ENCODE data around the gene THSD7A.

THSD7A gene

DNA sequence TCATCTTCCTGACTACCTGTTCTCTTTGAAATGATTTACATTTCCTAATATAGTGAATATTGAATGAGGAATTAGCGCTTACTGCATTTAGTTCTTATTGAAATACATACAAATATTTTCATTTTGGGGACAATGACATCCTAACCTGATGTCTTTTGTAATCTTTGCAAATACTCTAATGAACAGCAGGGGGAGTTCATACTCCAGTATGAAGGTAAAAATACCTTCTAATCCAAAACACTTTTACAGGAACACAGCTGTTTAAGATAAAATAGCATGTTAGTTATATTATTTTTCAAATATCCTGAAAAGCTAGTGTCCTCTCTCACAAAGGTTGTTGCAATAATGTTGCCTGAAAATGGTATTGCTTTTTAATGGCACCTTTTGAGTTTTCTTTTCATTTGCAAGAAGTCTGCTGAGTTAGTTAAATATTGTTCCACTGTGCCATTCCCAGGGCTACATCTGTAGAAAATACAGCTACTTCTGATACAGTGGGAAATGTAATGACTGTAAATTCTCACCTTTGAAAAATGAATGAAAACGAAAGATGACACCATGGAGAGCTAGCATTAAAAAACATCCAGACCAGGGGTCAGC lies 458.4 kb downstream of the THSD7A start:
- no peak for DNase-seq

DNA sequence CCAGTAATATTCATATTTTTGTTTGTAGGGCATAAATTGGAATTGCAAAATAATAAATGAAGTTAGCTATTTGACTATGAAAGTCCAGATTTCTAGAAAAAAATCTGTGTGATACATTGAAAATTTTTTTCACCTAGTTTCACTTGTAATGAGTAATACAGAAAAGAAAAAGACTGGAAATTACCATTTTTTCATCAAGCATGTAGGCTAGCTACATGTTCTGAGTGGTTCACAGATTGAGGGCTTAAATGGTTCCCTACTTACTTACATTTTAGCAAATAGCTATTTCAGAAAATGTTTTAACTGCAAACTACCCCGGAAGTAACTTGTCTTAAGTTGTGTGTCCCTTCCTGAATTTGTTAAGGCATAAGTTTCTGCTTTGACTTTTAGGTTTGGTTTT lies 462.3 kb downstream of the THSD7A start:
- DNase-seq: no peak

DNA sequence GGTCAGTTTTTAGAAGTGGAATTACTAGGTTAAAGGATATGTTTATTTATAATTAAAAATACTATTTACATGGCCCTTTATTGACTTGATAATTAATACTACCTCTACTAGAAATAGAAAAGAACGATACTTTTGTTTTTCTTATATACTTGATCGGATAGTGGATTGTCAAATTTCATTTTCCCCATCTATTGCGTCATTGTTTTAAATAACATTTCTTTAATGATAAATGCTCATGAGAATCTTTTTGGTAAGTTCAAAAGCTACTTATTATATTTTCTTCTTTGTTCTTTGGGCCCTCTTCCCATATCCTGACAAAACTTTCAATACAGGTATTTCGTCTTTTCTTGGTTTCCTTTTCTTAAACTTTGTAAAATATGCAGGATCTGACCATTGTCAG lies 465.9 kb downstream of the THSD7A start:
- no peak for DNase-seq

DNA sequence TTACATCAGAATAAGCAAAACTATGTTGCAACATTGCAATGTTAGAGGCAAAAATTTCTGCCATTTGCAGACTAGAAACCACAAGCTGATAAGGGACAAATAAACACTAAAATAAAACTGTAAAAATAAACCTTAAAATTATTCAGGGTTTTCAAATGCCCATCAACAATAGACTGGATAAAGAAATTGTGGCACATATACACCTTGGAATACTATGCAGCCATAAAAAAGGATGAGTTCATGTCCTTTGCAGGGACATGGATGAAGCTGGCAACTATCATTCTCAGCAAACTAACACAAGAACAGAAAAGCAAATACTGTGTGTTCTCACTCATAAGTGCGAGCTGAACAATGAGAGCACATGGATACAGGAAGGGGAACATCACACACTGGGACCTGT lies 473.4 kb downstream of the THSD7A start:
- DNase-seq: no peak

DNA sequence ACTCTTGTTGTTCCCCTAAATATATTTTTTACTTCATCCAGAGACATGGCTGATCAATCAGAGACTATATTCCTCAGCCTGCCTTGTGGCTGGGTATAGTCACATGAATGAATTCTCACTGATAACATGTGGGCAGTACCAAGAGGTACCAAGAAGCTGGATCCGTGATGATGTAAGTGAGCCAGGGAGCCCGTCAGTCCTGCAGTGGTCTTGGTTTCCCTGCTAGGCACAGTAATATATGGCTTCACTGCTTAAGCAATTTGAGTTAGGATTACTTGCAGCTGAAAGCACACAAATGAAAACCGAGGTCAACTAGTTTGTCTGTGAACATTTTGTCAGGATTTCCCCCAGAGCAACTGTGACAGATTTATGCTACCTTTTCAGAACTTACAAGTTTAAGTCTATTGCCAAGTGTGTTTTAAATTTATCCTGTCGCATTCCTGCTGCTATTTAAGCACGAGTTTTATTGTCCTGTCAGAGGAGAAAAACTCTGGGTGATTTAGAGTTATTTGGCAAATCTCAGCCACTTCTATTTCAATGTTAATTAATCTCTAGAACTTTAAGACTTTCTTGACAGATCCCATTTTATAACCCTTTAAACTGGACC lies 476.5 kb downstream of the THSD7A start:
- DNase-seq: no peak

DNA sequence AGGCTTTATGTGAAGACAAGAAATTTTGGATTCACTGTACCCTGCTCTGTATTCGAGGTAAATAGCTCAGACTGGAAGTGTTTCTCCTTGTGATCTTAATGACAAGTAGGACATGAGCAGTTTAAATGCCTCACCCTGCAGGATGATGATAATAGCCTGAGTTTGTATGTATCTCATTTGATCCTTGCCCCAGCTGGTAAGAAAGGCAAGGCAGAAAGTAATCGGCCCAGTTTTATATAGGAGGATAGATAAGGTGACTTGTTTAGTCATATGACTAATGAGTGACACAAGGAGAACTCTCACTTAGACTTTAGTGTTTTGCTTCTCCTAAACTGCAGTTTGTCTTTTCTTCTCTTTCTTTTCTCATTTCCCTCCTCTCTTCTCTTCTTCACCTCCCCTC lies 485.7 kb downstream of the THSD7A start:
- no peak for DNase-seq

DNA sequence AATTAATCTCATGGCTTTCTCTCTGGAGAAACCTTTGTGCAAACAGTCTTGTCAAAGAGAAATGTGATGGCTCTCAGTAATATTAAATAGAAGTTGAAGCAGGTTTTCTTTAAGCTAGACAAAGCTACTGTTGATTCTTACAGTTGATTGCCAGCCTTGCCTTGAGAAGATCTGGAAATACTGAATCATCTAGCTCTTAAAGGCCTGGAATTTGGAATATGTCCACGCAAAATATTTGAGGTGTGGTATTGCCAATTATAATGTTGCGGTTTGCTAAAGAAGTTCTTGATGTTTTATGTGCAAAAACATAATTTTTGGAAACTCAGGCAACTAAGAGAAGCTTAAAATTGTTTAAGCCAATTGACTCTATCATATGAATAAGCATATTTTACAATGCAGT lies 486.4 kb downstream of the THSD7A start:
- DNase-seq: no peak

DNA sequence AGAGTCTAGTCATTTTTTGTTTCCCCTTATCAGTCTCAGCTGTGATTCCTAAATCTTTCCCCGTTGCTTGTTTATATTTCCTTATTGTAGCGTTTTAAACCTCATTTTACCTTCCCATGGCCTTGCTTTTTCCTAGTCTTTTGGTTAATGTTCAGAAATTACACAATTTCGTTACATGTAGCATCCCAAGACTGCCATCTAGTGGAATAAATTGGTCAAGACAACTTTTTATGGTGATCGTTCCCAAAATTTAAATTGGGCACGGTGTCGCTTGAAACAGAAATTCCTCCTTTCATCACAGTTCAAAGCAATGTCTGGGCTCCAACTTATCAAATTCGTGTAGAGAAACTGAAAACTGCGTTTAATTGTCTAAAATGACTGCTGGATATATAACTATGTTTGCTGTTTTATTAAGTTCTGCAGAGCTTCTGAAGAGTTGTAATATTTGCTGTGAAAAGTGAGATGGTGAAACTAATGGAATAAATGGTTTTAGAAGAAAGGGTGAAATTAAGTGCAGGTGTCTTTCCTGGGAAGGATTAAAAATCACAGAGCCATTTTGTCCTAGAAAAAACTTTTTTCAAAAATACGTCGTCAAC lies 488.1 kb downstream of the THSD7A start:
- DNase-seq: no peak

DNA sequence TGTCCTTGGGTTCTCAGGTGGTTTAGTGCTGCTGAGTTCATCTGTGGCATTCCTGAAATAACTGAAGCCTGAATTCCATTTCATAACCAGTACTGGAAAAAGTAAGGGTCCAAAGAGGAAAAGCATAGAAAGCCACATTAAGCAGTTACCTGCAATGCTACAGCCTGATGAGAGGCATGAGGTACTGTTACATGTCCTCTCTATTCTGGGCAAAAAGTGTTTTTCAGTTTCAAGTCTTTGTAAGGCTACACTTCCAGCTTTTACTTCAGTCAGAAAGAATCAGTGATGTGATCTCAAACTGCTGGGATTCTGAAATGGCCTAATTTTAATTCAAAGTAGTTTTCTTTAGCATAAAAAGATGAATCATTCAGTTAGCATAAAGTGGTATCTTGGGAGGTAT lies 488.9 kb downstream of the THSD7A start:
- DNase-seq: no peak

DNA sequence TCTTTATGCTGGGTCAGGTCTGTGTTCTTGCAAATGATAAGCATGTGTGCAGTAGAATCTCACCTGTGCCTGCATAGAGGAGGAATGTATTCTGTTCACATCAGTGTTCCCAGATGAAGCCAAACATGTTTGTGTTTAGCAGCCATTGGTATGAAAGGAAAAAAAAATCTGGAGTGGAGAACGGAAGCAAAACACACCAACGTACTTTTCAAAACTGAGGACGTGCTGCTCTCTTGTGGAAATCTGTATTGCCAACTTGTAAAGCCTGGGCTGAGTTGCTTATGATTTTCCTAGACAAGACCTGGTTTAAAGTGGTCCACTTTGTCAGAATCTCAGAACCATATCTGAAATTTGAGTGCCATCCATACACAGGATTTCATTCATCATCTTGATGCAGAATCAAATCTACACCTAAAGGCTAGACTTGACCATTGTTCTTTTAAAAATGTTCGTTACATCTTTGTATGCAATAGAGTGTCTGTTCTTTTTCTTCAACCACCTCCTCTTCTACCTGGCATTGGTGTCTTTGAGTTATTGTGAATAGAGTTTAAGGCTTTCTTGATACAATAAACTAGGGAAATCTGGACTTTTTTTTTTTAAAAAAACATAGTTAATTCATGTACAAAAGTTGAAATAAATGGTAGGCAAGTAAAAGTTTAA lies 490.6 kb downstream of the THSD7A start:
- DNase-seq: no peak

DNA sequence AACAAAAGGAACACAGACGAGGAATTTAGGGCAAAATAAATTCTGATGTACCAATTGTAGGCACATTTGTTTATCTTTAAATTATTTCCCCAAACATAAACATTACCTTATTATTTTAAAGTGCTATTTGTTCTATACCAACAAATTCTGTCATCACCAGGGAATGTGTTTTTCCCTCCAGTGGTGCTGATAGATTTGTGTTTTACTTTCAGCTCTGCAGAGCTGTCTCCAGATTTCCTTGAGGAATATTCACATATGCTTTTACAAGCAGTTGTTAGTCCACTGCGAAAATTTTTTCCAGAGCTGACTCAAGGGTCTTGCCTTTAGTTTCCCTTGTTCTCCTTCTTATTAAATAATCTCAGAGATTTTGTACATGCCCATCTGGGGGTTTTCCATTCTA lies 495.6 kb downstream of the THSD7A start:
- no peak for DNase-seq

DNA sequence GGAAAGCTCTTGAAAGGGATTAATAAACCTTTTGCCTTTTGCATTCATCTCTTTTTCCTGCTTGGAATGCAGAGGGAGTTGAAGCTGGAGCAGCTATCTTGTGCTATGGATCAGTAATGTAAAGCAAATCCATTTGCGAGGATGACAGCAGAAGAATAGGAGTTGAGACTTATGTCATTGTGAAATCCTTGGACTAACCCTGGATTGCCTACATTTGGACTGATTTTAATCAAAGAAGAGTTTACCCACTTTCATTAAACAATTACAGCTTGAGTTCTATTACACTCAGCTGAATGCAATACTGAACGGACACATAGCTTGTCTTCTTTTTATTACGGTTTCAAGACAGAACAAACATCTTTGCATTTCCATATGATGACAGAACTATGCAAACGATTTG lies 496.1 kb downstream of the THSD7A start:
- no peak for DNase-seq

DNA sequence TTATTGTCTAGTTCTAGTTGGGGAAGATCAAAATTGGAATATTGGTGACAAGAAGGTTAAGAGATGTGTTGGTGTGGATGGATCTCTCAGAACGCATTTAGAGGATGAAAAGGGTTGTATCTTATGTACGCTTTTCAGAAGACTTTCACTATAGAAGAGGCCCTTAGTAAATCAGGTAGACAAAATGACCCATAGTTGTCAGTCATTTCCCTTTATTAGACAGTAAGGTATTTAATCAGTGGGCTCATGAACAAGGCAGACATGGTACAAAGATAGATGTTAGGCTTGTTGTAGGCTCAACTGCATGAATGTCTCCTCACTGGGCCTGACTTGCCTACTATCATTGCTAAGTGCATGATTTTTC lies 499.2 kb downstream of the THSD7A start:
- DNase-seq: no peak

DNA sequence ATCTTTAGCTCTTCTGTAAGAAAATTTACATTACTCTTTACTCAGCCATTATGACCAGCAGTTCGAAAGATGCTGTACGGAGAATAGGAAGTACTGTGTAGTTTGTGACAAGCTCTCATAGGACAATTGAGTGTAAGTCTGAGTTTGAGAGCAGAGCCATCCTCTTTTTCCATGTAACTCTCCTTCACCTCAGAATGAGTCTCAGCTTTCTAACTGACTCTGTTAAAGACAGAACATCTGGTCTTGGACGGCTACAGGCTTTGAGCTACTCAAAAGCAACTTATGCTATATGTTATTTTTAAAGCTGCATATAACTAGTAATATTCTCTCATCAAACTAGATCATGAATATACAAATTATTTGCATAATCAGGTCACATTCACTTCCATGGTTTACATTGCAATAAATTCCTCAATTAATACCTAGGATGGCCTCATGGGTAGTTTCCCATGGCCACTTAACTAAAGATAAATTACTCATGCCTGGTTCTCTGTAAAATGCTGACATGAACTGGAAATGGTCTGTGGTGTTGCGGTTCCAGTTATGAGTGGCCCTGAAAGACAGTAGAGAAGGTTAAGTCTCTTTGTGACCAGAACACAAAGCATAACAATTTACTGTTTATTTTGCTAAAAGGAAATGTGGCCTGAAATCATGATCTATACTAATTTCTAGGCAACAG lies 499.7 kb downstream of the THSD7A start:
- DNase-seq: no peak

DNA sequence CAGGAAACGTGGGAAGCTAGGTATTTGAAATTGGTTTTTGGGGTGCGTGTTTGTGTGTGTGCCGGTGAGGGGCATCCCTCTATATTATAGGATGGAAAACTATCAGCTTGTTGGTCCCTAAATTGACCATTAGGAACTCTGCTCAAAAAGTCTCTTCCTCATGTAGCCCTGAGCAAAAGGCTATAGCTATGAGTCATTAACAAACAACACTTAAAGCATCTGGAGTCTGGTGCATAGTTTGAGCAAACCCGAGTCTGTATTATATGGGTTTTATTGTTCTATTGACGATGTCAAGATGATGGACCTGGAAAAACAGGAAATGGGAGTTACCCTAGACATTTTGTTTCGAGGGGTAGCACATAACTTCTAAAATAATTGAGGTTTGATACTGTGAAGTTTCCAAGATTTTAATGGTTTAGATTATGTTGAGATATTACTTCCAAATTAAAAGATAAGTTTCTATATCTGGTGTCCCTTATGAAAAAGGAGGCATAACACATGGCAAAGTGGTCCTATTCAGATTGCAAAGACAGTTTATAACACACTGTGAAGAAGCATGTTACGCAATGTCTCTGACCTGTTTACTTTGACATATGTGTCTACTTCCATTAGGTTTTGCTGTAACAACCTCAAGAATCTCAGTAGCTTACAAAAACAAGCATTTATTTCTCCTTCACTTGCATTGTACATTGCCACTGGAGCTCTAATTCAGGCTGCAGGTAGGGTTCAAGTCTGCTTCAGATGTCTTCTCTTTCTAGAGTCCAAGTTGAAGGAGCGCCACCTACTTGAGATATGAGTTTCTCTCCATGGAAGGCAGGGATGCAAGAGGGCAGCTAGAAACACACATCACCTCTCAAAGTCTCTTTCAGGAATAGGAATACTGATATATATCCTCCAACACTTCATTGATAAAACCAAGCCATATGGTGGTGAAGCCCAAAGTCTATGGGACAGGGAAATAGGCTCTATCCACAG lies 500.6 kb downstream of the THSD7A start:
- DNase-seq: no peak

DNA sequence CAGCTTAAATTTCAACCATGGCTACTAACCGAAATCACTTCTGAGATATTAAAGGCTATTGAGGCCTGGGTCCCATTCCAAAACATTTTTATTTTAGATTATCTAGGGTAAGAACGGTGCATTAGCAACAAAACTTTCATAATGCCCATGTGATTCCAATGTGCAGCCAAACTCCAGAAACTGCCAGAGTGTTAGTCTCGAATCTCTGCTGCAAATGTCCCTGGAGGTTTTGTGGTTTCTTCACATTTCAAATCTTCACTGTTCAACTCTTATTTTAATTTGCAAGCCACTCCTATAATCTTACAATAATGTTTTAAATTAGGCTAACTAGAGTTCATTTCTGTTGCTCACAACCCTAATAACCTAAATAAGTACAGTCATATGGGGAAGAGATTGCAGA lies 501.3 kb downstream of the THSD7A start:
- no peak for DNase-seq

DNA sequence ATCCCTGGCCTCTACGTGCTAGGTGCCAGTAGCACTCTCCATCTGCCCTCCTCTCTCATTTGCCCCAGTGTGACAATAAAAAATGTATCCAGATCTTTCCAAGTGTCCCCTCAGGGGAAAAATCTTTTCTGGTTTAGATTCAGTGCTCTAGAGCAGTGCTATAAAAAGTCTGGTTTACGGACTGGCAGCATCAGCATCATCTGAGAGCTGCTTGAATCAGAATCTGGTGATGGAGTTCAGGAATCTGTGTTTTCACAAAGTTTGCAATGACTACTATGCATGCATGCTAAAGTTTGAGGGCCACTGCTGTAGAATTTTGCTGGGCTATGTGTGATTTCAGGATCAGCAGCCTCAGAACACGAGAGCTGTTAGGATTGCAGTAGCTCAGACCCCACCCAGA lies 501.8 kb downstream of the THSD7A start:
- no peak for DNase-seq

DNA sequence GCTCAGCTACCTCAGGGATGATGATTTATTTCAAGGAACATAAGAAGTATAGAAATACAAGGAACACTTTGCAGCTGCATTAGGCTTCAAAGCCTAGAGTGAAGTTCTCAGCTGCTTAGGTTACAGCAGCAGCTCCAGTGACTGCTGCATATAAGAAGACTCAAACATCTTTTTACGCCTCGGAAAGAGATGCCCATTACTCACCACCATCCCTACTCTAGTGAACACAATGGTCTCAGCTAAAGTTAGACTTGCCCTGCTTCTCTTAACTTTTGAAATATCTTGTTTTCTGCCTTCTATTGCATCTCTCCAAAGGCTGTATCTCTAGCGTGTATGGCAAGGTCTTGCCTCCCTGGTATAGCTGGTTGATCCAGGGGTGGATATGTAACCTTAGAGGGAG lies 502.4 kb downstream of the THSD7A start:
- DNase-seq: no peak

DNA sequence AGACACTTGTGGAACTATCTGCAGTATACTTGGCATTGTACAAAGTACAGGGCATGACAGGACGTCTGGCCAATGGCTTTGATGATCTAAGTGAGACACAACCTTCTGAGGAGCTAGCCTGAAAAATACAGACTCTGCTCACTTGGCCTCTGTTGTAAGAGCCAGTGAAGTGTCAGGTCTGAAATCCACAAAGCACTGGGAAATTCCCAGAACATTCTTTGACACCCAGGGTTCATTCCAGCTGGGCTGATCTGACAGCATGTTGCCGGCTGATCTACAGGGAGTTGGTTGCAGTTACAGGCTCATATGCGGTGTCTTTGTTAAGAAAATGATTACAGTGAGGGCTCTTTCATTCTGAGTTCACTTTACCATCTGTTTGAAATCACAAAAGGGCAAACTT lies 503.7 kb downstream of the THSD7A start:
- DNase-seq: no peak

DNA sequence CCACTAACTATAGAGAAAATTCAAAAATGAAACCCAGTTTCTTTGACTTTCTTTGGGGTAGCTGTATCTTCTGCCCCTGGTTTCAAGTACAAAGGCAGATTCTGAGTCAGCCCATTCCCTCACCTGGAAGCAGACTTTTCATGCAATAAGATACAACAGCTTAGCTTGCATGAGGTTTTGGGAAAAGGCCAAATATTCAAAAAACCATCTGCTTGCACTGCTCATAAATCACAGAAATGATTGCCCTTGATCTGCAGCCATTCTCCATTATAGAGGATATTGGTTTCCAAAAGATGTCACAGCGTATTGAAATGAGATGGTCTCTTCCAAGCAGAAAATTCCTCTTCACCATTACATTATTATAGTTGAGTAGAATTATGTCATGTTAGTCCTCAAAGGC lies 504.4 kb downstream of the THSD7A start:
- no peak for DNase-seq
